ENCODE data around the gene HSD17B12.

- TF ChIP-seq POLR2A (IDR thresholded peaks at IDR 0.05) (no peak), CTCF (IDR thresholded peaks at IDR 0.05) (no peak)
Observed at GRCh38 chr11:43797866-43798265, 117.3 kb downstream of the HSD17B12 start.

All from ovary (tissue), 3 donors.